Keratinocyte (primary cell): Measurements from ENCODE around the gene RAB6A. TPM values are rescaled to one million over a fixed set of nuclear protein-coding genes. Genes with fewer than 3 reads are reported as not detected.

Experiments used
- DNase-seq: peaks from one replicate; pipeline ENCODE4 v3.0.0-alpha.2; 2011; ENCODE audit warnings: low read depth, missing footprints, low spot score
- FAIRE-seq: peaks from 2 replicates; lab custom pipeline; 2011; peaks lifted over from hg19 to GRCh38; lab: Jason Lieb, UNC
- H2AFZ ChIP-seq: 2 replicates; pipeline ENCODE4 v1.6.0; 2012; ENCODE audit warnings: low read length, control low read depth, inconsistent platforms; ENCODE audit not compliant: control insufficient read depth
- H3K27ac ChIP-seq: 2 replicates; pipeline ENCODE4 v1.5.1; 2011; ENCODE audit warnings: low read length; ENCODE audit not compliant: control insufficient read depth, insufficient read depth
- H3K27me3 ChIP-seq: 3 replicates; pipeline ENCODE4 v1.6.0; 2011; ENCODE audit warnings: low read length; ENCODE audit not compliant: control insufficient read depth, insufficient read depth; ENCODE audit errors: extremely low read depth
- H3K36me3 ChIP-seq, 2 experiments: 2 replicates in 1 of 2; 3 replicates in 1 of 2; pipeline ENCODE4 v1.5.1; 2011; ENCODE audit warnings: low read length in 2 of 2, mild to moderate bottlenecking in 1 of 2; ENCODE audit not compliant: control insufficient read depth in 2 of 2, insufficient read depth in 2 of 2; ENCODE audit errors: extremely low read depth in 1 of 2
- H3K4me1 ChIP-seq: 3 replicates; pipeline ENCODE4 v1.5.1; 2011; ENCODE audit warnings: low read length; ENCODE audit not compliant: control insufficient read depth, insufficient read depth; ENCODE audit errors: extremely low read depth
- H3K4me2 ChIP-seq: 3 replicates; pipeline ENCODE4 v1.6.0; 2011; ENCODE audit warnings: low read depth, low read length; ENCODE audit not compliant: control insufficient read depth, insufficient read depth; ENCODE audit errors: extremely low read depth
- H3K4me3 ChIP-seq, 3 experiments: fragments of 200-600 bp in 1 of 3; sonication (generic) in 1 of 3; 2 replicates in 2 of 3; 3 replicates in 1 of 3; pipeline ENCODE4 v1.5.1; 2011 to 2016; ENCODE audit warnings: low read length in 3 of 3, mild to moderate bottlenecking in 3 of 3, control low read depth in 2 of 3, inconsistent platforms in 1 of 3, low read depth in 1 of 3, mixed read lengths in 1 of 3, mixed run types in 1 of 3, moderate library complexity in 1 of 3; ENCODE audit not compliant: control insufficient read depth in 2 of 3, insufficient read depth in 2 of 3; ENCODE audit errors: extremely low read depth in 1 of 3
- H3K79me2 ChIP-seq: 2 replicates; pipeline ENCODE4 v1.6.0; 2012; ENCODE audit warnings: low read length; ENCODE audit not compliant: control insufficient read depth, insufficient read depth
- H3K9ac ChIP-seq: 3 replicates; pipeline ENCODE4 v1.6.0; 2011; ENCODE audit warnings: low read length; ENCODE audit not compliant: control insufficient read depth, insufficient read depth; ENCODE audit errors: extremely low read depth
- H3K9me1 ChIP-seq: 3 replicates; pipeline ENCODE4 v1.6.0; 2011; ENCODE audit warnings: low read length; ENCODE audit not compliant: control insufficient read depth, insufficient read depth; ENCODE audit errors: extremely low read depth
- H3K9me3 ChIP-seq: 2 replicates; pipeline ENCODE4 v1.5.1; 2012; ENCODE audit warnings: low read depth, low read length; ENCODE audit not compliant: control insufficient read depth
- H4K20me1 ChIP-seq: 3 replicates; pipeline ENCODE4 v1.6.0; 2011; ENCODE audit warnings: low read length; ENCODE audit not compliant: control insufficient read depth, insufficient read depth; ENCODE audit errors: extremely low read depth
- EZH2 ChIP-seq: IDR thresholded peaks from one replicate; pipeline ENCODE4 v1.6.1; 2012; ENCODE audit warnings: inconsistent platforms, mild to moderate bottlenecking, low read length, moderate library complexity
- dilution Hi-C: fragments of 300-500 bp; cut with MboI; formaldehyde crosslinking; loops from one replicate; pipeline ENCODE4 v1.7.0; 2020; ENCODE audit warnings: low sequenced_read_pairs; ENCODE audit not compliant: extremely low pct_ligation_motif_present
- polyA plus RNA-seq, 5 experiments: library from polyadenylated mRNA; depleted of rRNA in 3 of 5; stranded (reverse) in 3 of 5; stranded (forward) in 1 of 5; unstranded in 1 of 5; fragments of >200 nt; gene quantifications; 1 replicate in 1 of 5; 2 replicates in 3 of 5; 3 replicates in 1 of 5; pipeline versions ENCODE4 v1.2.1 to v1.2.3, GENCODE V29; 2011 to 2012; ENCODE audit warnings: missing spikeins in 2 of 5, low read depth in 1 of 5, low replicate concordance in 1 of 5
- TF ChIP-seq, protein P1 (sequence below), 3 experiments: IDR thresholded peaks in 1 of 3; conservative IDR thresholded peaks in 1 of 3; optimal IDR thresholded peaks in 1 of 3; 2 replicates in 2 of 3; 3 replicates in 1 of 3; pipeline versions ENCODE3 to v1.5.1; 2011; ENCODE audit warnings: low read length in 3 of 3, mild to moderate bottlenecking in 3 of 3, moderate library complexity in 2 of 3, control low read depth in 1 of 3, inconsistent platforms in 1 of 3; ENCODE audit not compliant: insufficient read depth in 2 of 3; ENCODE audit errors: extremely low read depth in 1 of 3

Gene RAB6A
- polyA plus RNA-seq, 1 donor (not counting 4 experiments of a cell fraction or from before 2014, with no cell fraction given): 142 TPM

- Histone ChIP-seq H3K9me1 (no peaks in the 10 kb centered on the region), H3K4me1 (peaks cover 14% of the 10 kb centered on the region), H3K9me3 (no peaks in the 10 kb centered on the region), H3K79me2 (no peaks in the 10 kb centered on the region), H3K4me2 (no peak overlapping the region), H4K20me1 (no peaks in the 10 kb centered on the region), H3K9ac (no peak overlapping the region), H2AFZ (no peak overlapping the region), H3K4me3 (no peak overlapping the region), H3K36me3 (no peaks in the 10 kb centered on the region), H3K27ac (no peak overlapping the region), H3K27me3 (peaks cover 36% of the 10 kb centered on the region)
- dilution Hi-C loops: no loop called here
- FAIRE-seq (no peak), DNase-seq (no peak)
- TF ChIP-seq, protein P1, sequence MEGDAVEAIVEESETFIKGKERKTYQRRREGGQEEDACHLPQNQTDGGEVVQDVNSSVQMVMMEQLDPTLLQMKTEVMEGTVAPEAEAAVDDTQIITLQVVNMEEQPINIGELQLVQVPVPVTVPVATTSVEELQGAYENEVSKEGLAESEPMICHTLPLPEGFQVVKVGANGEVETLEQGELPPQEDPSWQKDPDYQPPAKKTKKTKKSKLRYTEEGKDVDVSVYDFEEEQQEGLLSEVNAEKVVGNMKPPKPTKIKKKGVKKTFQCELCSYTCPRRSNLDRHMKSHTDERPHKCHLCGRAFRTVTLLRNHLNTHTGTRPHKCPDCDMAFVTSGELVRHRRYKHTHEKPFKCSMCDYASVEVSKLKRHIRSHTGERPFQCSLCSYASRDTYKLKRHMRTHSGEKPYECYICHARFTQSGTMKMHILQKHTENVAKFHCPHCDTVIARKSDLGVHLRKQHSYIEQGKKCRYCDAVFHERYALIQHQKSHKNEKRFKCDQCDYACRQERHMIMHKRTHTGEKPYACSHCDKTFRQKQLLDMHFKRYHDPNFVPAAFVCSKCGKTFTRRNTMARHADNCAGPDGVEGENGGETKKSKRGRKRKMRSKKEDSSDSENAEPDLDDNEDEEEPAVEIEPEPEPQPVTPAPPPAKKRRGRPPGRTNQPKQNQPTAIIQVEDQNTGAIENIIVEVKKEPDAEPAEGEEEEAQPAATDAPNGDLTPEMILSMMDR (optimal IDR thresholded peaks at IDR 0.05 in 1 of 3, IDR thresholded peaks at IDR 0.05 in 1 of 3, conservative IDR thresholded peaks at IDR 0.05 in 1 of 3; ENCODE audit: extremely low read depth in 1 of 3, insufficient read depth in 2 of 3, low read length in 3 of 3): no peak
- no peak for TF ChIP-seq EZH2
Observed at GRCh38 chr11:73649206-73649605, 111.7 kb downstream of the RAB6A start.

DNA sequence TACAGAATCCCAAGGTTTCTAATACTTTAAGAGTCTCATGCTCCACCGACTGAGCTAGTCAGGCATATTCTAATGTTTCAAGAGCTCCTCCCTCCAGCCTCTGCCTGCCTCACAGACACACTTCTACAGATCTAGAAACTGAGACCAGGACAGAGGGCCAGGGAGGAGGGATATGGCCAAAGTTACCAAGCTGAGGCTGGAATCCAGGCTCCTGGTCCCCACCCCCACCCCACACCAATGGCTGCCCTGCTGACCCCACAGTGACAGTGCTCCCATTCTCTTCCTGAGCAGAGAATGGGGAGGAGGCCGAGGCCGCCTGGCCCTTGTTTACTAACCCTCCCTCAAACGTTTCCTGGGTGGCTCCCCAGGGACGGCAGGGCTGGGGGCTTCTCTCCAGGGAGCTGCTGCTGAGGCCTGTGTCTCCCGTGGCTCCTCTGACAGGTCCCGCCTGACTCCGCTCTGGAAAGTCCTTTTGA lies 112.3 kb downstream of the RAB6A start:
- Histone ChIP-seq H4K20me1 (no peaks in the 10 kb centered on the region), H3K4me3 (no peak overlapping the region), H3K4me2 (no peak overlapping the region), H3K9me1 (no peaks in the 10 kb centered on the region), H3K27me3 (peaks cover 34% of the 10 kb centered on the region), H2AFZ (no peak overlapping the region), H3K36me3 (no peaks in the 10 kb centered on the region), H3K4me1 (peaks cover 14% of the 10 kb centered on the region), H3K9ac (no peak overlapping the region), H3K27ac (no peak overlapping the region), H3K79me2 (no peaks in the 10 kb centered on the region), H3K9me3 (no peaks in the 10 kb centered on the region)
- FAIRE-seq: no peak
- TF ChIP-seq EZH2: no peak
- TF ChIP-seq, protein P1 (optimal IDR thresholded peaks at IDR 0.05 in 1 of 3, IDR thresholded peaks at IDR 0.05 in 1 of 3, conservative IDR thresholded peaks at IDR 0.05 in 1 of 3; ENCODE audit: extremely low read depth in 1 of 3, insufficient read depth in 2 of 3, low read length in 3 of 3): no peak
- DNase-seq: no peak
- dilution Hi-C loops: no loop called here
